Measurements from ENCODE around the gene CEP126.
"Not testable (repeated sequence)": the region's sequence is repeated elsewhere in the genome, so short reads cannot be mapped to it uniquely, and the experiment has no call there.

CEP126 gene

GRCh38 chr11:101917226-101917625 is 2.4 kb downstream of the CEP126 start:
- in situ Hi-C loops (cut with HindIII; ENCODE audit: low pct_ligation_motif_present, low pct_unique_long_range_greater_than_20kb, low sequenced_read_pairs) = no loop called here
- no peak for DNase-seq

GRCh38 chr11:101920992-101921391 is 6.2 kb downstream of the CEP126 start:
- no peak for DNase-seq
- in situ Hi-C loops (cut with HindIII; ENCODE audit: low pct_ligation_motif_present, low pct_unique_long_range_greater_than_20kb, low sequenced_read_pairs) = no loop called here

- DNase-seq = no peak
- in situ Hi-C loops (cut with HindIII; ENCODE audit: low pct_ligation_motif_present, low pct_unique_long_range_greater_than_20kb, low sequenced_read_pairs) = no loop called here
Measured at GRCh38 chr11:101923554-101923953, 8.7 kb downstream of the CEP126 start.

GRCh38 chr11:101929294-101929915 is 14.6 kb downstream of the CEP126 start:
- DNase-seq = no peak
- in situ Hi-C loops (cut with HindIII; ENCODE audit: low pct_ligation_motif_present, low pct_unique_long_range_greater_than_20kb, low sequenced_read_pairs) = no loop called here

- in situ Hi-C loops (cut with HindIII; ENCODE audit: low pct_ligation_motif_present, low pct_unique_long_range_greater_than_20kb, low sequenced_read_pairs) = no loop called here
Measured at GRCh38 chr11:101931692-101932091, 16.9 kb downstream of the CEP126 start.

GRCh38 chr11:101940901-101941520 is 26.2 kb downstream of the CEP126 start:
- in situ Hi-C loops (cut with HindIII; ENCODE audit: low pct_ligation_motif_present, low pct_unique_long_range_greater_than_20kb, low sequenced_read_pairs) = no loop called here

More at GRCh38 chr11:101931692-101932091, 16.9 kb downstream of the CEP126 start:
- no peak for DNase-seq

GRCh38 chr11:101944923-101945322 is 30.1 kb downstream of the CEP126 start:
- DNase-seq = no peak
- in situ Hi-C loops (cut with HindIII; ENCODE audit: low pct_ligation_motif_present, low pct_unique_long_range_greater_than_20kb, low sequenced_read_pairs) = no loop called here

More at GRCh38 chr11:101940901-101941520, 26.2 kb downstream of the CEP126 start:
- DNase-seq = no peak

GRCh38 chr11:101945448-101945847 is 30.6 kb downstream of the CEP126 start:
- in situ Hi-C loops (cut with HindIII; ENCODE audit: low pct_ligation_motif_present, low pct_unique_long_range_greater_than_20kb, low sequenced_read_pairs) = no loop called here
- no peak for DNase-seq

GRCh38 chr11:101949680-101950220 is 34.9 kb downstream of the CEP126 start:
- in situ Hi-C loops (cut with HindIII; ENCODE audit: low pct_ligation_motif_present, low pct_unique_long_range_greater_than_20kb, low sequenced_read_pairs) = no loop called here
- no peak for DNase-seq

GRCh38 chr11:101955278-101955677 is 40.5 kb downstream of the CEP126 start:
- in situ Hi-C loops (cut with HindIII; ENCODE audit: low pct_ligation_motif_present, low pct_unique_long_range_greater_than_20kb, low sequenced_read_pairs) = no loop called here
- no peak for DNase-seq

- in situ Hi-C loops (cut with HindIII; ENCODE audit: low pct_ligation_motif_present, low pct_unique_long_range_greater_than_20kb, low sequenced_read_pairs) = no loop called here
- no peak for DNase-seq
Measured at GRCh38 chr11:101955701-101956100, 40.9 kb downstream of the CEP126 start.

- DNase-seq = no peak
- in situ Hi-C loops (cut with HindIII; ENCODE audit: low pct_ligation_motif_present, low pct_unique_long_range_greater_than_20kb, low sequenced_read_pairs) = no loop called here
Measured at GRCh38 chr11:101960231-101960630, 45.4 kb downstream of the CEP126 start.

- in situ Hi-C loops (cut with HindIII; ENCODE audit: low pct_ligation_motif_present, low pct_unique_long_range_greater_than_20kb, low sequenced_read_pairs); DNase-seq: not testable (repeated sequence)
Measured at GRCh38 chr11:101964200-101964599, 49.4 kb downstream of the CEP126 start.

GRCh38 chr11:101974255-101974654 is 59.4 kb downstream of the CEP126 start:
- peak; percentile 16 for DNase-seq
- in situ Hi-C loops (cut with HindIII; ENCODE audit: low pct_ligation_motif_present, low pct_unique_long_range_greater_than_20kb, low sequenced_read_pairs) = no loop called here

GRCh38 chr11:101974771-101975170 is 60.0 kb downstream of the CEP126 start:
- in situ Hi-C loops (cut with HindIII; ENCODE audit: low pct_ligation_motif_present, low pct_unique_long_range_greater_than_20kb, low sequenced_read_pairs) = no loop called here
- no peak for DNase-seq

- in situ Hi-C loops (cut with HindIII; ENCODE audit: low pct_ligation_motif_present, low pct_unique_long_range_greater_than_20kb, low sequenced_read_pairs) = no loop called here
- DNase-seq = no peak
Measured at GRCh38 chr11:101975734-101976133, 60.9 kb downstream of the CEP126 start.

GRCh38 chr11:101987370-101987769 is 72.6 kb downstream of the CEP126 start:
- in situ Hi-C loops (cut with HindIII; ENCODE audit: low pct_ligation_motif_present, low pct_unique_long_range_greater_than_20kb, low sequenced_read_pairs) = no loop called here
- DNase-seq = no peak

- in situ Hi-C loops (cut with HindIII; ENCODE audit: low pct_ligation_motif_present, low pct_unique_long_range_greater_than_20kb, low sequenced_read_pairs) = no loop called here
- no peak for DNase-seq
Measured at GRCh38 chr11:101993172-101993571, 78.4 kb downstream of the CEP126 start.

- in situ Hi-C loops (cut with HindIII; ENCODE audit: low pct_ligation_motif_present, low pct_unique_long_range_greater_than_20kb, low sequenced_read_pairs); DNase-seq: not testable (repeated sequence)
Measured at GRCh38 chr11:101994052-101994469, 79.3 kb downstream of the CEP126 start.

GRCh38 chr11:101996111-101996510 is 81.3 kb downstream of the CEP126 start:
- in situ Hi-C loops (cut with HindIII; ENCODE audit: low pct_ligation_motif_present, low pct_unique_long_range_greater_than_20kb, low sequenced_read_pairs) = no loop called here
- no peak for DNase-seq
